HG03039 (cell line): Measurements from ENCODE around the gene MVB12B.

Experiments
- ATAC-seq: cut with Tn5 transposase; IDR thresholded peaks from one replicate; pipeline ENCODE4 v1.9.1; 2021; ENCODE audit warnings: mild to moderate bottlenecking, moderate library complexity; ENCODE audit not compliant: unreplicated experiment

Gene MVB12B

DNA sequence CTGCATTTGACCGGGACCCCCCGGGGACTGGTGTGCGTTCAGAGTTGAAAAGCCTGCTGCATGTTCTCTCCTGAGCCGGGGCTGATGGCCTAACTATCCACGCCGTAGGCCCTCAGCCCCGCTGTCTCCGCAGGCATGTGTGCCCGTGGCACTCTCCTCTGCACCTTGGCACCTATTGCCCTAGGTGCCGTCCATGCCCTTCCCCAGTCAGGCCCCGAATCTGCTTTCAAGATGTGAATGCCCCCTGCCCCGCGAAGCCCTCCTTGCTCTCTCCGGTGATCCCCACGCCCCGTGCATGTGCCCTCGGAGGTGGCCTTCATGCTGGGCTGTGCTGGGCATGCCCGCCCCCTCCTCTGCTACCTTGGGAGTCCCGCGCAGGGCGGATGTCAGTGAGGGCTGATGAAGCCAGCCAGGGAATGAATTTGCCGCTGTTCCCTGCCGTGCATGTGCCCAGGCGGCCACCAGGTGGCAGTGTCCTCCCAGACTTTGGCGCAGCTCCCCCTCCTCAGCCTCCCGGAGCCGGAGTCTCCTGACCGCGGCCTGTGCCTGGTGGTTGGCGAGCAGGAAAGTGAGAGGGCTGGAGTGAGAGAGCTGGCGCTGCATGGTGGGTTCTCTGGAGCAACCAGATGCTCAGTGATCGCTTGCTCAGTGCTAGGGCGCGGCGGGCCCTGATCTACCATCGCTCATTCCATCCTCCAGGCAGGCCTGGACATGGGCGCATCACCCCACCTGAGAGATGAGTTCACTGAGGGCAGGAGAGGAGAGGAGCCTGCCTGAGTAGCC lies 174.2 kb downstream of the MVB12B start:
- ATAC-seq: no peak

DNA sequence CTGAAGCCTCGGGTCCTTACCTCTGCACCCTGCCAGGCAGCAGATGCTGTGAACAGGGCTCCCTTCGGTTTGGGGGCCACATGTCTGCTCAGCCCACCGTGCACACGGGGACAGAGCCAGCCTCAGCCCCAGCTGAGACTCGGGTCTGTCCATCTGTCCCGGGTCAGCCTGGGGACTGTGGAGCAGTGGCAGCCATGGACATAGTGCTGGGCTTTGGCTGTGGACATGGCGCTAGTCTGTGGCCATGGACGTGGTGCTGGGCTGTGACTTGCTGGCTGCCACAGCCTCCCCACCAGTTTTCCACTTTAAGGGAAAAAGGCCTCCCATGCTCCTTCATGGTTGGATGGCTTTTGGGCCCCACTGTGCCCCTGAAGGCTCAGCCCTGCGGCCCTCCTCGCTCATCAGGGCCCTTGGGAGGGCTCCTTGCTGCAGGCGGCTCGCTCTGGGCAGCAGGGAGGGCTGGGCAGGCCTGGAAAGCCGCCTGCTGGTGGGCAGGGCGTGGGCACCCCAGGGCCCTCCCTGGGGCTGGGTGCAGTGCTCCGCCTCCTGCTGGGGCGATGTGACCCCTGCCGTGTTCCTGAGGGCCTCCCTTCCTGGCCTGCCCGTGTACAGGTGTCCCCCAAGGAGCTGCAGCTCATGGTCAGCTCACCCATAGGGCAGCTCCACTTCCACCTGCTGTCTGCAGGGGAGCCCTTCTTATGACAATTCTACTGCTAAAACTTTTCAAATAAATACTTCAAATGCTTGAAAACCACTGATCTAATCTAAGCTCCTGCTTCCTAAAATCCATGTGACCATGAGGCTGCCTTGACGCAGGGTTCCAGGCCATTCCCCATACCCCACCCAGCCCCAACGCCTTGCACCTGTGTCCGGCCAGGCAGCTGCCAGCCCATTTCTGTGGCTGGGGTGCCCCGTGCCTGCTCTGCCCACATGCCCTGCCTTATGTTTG lies 175.0 kb downstream of the MVB12B start:
- no peak for ATAC-seq

DNA sequence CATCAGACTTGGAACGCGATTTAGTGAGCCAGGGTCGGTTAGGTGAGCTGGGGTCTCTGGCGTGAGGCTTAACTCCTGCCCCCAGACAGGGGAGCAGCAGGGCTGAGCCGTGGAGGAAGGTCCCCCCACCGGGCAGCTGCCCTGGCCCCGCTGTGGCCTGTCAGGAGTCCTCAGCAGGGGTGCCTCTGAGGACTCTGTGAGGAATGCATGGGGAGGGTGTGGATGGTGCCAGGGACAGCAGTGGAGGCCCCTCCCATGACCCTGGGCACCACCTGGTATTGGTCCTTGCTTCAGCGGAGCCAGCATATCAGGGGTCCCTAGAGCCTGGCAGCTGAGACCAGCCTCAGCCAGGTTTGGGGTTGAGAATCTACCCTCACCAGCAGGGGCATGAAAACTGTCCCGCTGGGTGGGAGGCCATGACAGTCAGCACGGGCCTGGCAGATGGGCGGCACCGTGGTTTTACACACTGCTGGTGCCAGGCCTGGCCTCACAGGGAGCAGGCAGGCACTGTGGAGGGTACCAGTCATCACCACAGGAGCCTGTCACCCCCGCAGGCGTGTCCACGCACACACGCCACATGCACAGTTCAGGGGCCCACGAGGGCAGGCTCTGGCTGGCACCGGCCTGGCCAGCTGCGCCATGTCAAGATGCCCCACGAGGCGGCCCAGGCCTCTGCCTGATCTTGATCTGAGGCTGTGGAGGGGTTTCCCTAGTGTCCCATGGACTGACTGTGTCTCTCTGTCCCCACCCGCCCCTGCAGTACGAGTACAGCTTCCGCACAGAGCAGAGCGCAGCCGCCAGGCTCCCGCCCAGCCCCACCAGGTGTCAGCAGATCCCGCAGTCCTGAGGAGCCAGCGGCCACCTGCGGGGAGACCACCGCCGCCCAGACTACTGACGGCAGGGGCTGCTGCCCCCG lies 176.0 kb downstream of the MVB12B start:
- no peak for ATAC-seq

DNA sequence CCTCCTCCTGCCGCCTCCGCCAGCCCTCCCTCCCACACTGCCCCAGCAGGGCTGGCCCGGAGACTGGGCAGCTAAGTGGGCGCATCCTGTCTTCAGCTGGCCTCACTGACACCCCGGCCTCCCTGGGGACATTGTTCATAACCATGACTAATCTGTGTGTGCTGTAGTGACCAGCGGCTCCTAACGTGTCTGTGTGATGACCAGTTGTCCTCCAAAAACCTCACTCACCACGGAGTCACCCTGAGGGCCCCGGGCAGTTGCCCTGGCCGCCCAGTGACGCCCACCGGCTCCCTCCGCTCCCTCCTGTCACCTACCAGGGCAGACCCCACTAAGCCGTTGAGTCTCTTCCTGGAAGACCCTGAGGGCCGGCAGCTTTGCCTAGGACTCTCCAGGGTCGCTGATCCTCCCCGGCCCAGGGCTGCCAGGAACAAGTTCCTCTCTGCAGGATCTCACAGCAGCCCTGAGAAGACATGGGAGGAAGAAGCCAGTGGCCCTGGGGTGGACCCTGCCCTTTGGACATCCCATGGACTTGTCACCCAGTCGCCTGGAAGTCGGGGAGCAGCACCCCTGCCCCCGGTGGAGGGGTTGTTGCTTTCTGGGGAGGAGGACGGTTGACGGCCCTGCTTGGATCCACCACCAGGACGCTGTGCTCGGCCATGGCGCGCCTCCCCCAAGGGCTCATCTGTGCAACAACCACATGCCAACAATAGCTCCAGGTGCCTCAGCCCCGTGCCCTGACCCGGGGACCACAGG lies 176.9 kb downstream of the MVB12B start:
- no peak for ATAC-seq

DNA sequence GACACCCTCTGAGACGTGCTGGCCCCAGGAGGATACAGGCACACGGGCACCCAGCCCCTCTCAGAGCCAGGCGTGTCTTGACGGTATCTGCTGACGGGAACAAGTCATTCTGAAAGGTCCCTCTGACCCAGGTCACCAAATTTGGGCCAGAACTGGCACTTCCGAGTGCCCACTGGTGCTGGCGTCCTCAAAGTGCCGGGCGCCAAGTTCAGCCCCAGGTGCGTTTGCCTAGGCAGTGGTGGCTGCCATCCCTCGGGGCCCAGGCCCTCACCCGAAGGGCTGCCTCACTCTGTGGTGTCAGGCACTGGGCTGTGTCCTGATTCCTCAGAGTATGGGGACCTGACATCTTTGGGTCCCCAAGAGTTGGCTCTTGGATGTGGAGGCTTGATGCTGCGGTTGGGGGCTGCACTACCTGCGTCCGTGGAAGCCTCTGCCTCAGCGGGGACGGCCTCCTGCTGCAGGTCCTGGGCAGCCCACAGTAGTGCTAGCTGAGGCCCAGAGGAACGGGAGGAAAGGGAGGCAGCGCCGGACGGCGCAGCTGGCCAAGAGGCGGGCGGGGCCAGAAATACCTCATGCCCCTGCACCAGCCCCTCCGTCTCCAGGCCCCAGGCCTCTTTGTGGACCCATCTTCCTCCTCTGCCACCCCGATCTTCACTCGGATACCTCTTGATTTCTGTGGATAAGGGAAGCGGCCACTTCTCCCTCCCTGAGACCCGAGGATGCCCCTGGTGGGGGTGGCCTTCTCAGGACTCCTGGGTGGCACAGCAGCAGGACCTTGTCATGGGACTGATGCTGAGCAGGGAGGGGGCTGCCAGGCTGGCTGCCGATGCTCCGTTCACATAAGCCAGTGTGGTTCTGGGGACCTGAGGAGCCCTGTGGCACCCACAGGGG lies 177.7 kb downstream of the MVB12B start:
- ATAC-seq: no peak

DNA sequence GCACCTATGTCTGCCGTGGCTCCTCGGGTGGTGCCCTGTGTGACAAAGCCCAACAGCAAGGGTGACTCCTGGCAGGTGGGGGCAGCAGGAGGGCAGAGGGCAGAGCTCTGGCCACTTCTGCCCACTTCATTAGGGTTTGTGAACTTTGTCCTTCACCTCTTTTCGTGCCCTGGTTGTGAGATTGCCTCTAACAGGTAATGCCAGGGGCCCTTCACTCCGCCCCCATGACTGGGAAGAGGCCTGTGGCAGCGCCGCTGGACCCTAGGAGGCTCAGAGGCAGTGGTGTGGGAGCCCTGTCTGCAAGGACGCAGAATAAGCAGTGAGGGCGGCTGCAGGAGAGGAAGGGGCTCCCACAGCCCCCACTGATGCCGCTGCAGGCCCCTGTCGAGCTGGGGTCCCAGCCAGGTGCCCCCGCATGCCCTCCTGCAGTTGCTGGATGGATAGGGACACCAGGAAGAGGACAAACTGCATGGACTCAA lies 178.4 kb downstream of the MVB12B start:
- no peak for ATAC-seq

DNA sequence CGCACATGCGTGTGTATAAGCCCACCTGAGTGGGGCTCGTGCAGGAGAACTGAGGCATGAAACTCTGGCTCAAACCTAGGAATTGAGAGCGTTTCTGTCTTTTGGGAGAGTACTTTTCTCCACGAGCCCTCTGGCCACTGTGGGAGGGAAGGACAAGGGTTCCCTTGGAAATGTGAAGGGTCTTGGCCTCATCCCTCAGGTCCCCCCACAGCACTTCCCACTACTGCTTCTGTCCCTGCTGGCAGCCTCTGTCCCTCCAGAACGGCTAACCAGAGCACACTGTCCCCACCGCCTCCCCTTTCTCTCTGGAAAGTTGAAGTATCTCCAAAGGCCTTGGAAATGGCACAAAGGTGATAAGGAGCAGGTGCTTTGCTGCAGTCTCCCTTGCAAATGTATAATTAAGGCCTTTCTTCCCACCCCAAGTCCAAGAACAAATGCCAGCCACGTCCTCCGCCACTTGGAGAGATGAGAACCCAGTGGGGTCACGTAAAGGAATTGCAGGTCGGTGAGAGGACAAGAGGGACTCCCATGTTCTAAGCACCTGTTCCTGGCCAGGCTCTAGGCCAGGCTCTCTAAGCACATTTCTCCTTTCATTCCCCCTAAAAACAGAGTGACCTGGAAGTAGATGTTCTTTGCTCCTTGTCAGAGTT lies 179.2 kb downstream of the MVB12B start:
- no peak for ATAC-seq

DNA sequence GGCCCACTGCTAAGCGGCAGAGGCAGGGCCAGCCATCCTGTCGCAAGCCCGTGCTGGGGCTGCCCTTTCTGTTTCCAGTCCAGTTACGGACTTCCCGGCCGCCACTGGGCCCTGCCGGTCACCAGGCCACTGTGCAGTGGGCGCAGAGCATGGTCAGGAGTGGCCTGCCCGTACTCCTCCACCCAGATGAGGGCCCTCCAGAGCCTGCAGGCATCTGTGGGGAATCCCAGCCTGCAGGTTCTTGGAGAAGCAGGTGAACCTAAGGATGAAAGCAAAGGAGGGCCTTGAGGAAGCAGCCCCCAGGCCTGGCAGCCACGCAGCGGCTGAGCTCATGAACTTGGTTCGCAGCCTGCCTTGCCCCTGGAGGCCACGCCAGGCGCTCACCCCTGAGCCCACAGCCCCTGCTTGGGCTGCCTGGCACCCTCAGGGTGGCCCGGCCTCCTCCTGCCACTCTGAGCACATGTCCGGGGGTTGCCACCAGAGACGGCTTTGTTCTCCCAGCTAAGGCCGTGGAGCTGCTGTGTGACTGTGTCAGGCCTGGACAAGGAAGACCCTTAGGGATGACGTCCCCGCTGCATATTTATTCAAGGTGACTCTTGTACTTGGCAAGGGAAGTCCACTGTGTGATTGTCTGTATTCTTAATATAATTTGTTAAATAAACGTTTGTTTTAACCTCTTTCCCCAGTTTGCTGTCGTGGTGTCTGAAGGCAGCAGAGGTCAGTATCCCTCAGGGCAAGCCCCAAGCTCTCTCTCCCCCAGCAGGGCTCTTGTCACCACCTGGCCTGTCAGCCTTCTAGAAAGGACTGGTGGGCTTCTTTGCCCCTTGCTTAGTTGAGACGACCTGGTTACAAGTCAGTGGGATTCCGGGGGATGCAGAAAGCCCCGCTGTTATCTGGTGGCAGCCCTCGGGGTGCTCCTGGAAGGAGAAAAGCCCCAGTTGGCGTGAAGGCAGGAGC lies 180.0 kb downstream of the MVB12B start:
- ATAC-seq: no peak

DNA sequence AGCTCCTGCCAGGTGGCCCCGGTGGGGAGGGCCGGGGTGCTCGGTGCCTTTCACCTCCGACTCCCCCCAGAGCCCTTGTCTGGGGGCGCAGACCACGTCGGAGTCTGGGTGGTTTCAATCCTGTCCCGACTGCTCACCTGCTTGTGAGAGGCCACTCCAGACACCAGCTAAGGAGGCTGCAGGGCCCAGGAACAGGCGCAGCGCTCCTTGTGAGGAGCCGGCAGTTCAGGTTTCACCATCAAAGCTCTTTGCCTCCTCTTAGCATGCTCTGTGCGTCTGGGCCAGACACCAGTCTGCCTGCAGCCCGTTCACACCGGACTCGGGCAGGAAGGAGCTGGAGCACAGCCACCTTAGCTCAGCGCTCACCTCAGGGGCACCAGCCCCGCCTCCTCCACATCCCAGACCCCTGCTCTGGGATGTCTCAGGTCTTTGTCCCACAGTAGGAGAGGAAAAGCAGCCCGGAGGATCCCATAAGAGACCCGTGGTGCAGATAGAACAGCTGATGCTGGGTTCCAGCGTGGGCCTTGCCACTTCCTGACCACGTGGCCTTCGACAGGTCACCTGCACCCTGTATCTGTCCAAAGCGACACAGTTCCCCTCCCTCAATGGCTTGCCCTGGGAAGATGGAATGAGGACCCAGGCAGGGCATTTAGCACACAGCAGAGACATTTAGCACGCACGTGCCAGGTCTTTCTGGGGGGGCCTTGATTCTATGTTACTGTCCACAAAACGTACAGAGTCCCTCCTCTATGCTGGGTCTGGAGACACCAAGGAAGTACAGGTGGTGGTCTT lies 180.9 kb downstream of the MVB12B start:
- no peak for ATAC-seq

DNA sequence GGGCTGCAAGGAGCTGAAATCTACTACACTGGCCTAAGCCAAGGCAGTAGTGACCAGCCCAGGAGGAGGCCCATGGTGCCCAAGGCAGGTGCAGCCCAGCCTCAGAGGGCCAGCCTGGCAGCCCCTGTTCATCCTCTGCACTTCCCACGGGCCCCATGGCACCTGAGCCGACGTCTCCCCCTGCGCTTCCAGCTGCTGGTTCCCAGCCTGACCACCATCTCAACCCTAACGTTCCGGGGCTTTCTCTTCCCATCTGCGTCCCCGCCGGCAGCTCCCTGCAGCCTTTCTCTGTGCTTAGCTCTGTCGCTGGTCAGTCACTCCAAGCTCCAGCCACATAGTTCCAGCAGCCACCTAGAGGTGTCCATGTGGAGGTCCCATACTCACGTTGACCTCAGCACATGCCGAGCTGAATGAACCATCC lies 181.6 kb downstream of the MVB12B start:
- ATAC-seq: no peak

DNA sequence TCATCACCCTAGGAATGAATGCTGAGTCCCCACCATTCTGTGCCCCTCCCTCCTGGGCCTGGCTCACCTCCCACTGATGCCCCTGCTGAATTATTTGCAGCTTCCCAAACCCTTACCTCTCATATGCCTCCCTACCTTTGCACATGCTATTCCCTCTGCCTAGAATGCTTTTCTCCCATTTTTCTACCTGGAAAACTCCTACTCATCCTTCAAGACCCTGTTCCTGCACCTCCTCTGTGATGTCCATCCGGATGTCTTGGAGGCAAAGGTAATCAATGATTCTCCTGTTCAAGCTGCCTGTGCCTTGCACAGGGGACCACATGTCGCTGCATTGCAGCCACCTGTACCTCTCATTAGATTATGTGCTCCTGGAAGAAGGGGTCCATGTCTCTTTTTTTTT lies 182.3 kb downstream of the MVB12B start:
- ATAC-seq: no peak

DNA sequence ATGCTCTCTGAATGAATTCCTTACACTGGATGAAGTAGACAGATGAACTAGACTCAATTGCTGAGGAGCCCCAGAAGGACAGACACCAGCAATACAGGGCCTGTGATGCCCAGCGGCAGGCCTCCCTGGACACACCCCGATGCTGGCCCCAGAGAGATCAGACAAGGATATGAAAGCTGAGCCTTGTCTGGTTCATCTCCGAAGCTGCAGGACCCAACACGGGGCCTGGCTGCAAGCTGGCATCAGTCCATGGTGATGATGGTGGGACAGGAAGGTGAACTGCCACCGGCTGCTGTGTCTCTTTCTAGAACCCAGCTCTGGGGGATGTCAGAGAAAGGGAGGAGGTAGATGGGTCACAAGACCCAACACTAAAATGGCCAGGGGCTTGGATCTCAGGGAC lies 183.1 kb downstream of the MVB12B start:
- no peak for ATAC-seq

DNA sequence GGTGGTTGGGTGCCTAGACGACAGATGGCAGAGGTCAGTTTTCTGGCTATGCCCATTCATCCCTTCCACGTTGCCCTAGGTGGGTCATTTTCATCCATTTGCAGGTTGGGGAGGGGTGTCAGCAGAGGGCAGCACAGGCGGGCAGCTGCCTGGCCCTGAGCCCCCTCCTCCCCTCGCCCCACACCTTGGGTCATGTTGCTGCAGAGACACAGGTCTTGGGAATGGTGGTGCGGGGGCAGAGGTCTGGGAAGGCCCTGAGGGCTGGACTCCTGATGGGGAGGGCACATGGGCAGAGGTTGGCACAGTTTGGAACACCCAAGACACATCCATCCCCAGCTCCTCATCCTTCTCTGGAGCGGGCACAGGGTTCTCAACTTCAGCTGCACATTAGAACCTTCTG lies 183.9 kb downstream of the MVB12B start:
- no peak for ATAC-seq

DNA sequence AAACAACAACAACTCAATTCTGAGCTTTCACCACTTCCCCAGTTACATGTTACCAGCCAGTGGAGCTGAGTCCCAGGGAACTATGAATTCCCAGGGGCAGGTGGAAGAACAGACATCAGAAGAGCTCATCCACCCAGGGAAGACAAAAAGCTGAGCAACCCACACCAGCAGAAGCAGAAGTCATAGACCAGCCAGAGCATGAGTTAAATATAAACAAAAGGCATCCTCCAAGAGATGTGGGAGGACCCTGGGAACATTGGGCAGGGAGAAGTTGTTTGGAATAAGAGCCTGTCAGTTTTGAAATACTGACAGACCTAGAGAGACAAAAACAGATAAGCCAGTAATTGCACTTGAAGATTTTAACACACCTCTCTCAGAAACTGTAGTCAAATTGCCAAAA lies 184.8 kb downstream of the MVB12B start:
- ATAC-seq: no peak

DNA sequence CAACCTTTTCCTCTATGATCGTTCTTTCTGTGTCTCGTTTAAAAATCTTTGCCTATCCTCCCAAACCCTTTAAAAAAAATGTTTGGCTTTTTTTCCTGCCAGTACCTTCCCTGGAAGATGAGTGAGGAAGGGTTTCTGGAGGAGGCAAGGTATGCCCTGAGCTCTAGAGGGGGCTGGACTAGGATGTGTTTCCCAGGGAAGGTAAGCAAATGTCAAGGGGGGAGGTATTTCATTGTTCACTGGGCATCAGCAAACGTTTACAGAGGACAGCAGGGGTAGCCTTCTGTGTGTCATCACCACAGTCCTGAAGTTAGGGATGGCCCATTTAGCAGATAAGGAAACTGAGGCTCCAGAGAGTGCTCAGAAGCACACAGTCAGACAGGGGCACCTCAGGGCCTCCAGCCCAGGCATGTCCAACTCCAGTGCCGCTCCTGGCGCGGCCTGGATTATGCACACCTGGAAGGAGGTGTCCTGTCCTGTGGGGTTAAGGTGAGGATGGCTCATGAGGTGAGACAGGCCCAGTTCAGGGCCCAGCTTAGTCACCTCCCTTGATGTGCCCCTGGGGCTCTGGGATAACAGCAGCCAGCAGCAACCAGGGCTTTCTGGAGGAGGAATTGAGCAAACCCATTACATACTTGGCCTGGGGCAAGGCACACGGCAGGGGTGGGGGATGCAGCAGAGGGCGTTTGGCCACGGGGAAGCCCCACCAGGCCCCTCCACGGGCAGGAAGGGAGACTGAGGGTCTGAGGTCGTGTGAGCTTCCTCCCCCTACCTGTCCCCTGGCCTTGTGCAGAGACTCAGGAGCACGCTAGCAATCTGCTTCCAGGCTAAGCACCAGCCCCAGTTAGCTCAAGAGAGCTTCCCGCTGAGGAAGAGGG lies 186.8 kb downstream of the MVB12B start:
- no peak for ATAC-seq
